Aorta (tissue), 5 donors: ENCODE results near the gene GLIPR2. TPM values are rescaled to one million over a fixed set of nuclear protein-coding genes. Genes with fewer than 3 reads are reported as not detected.

Experiments used
- ATAC-seq: fragments of 200-7000 bp; cut with Tn5 transposase; one replicate; pipeline ENCODE4 v1.9.1; 2022; ENCODE audit warnings: moderate library complexity; ENCODE audit not compliant: low FRiP score
- DNase-seq, 2 donors: peaks; one replicate each; pipeline ENCODE4 v3.0.0-alpha.2; 2020
- H3K27ac ChIP-seq, 2 donors: one replicate each; pipeline ENCODE4 v1.5.1; 2013; ENCODE audit warnings: low read length in 2 of 2, mild to moderate bottlenecking in 2 of 2, moderate library complexity in 2 of 2, control low read depth in 1 of 2, inconsistent platforms in 1 of 2, low read depth in 1 of 2
- H3K27me3 ChIP-seq, 2 donors: one replicate each; pipeline ENCODE4 v1.6.1; 2013; ENCODE audit warnings: control low read depth in 1 of 2, low read length in 1 of 2, mild to moderate bottlenecking in 1 of 2, moderate library complexity in 1 of 2; ENCODE audit not compliant: insufficient read depth in 2 of 2, control insufficient read depth in 1 of 2
- H3K36me3 ChIP-seq, 2 donors: one replicate each; pipeline ENCODE4 v1.6.1; 2013; ENCODE audit warnings: control low read depth in 1 of 2, low read length in 1 of 2, mild to moderate bottlenecking in 1 of 2; ENCODE audit not compliant: insufficient read depth in 2 of 2, control insufficient read depth in 1 of 2
- H3K4me1 ChIP-seq, 2 donors: one replicate each; pipeline ENCODE4 v1.6.1; 2013; ENCODE audit warnings: low read length in 2 of 2, control low read depth in 1 of 2, mild to moderate bottlenecking in 1 of 2, moderate library complexity in 1 of 2; ENCODE audit not compliant: insufficient read depth in 2 of 2, control insufficient read depth in 1 of 2
- H3K4me3 ChIP-seq, 2 donors: one replicate each; pipeline ENCODE4 v1.5.1; 2013; ENCODE audit warnings: low read length in 2 of 2, control low read depth in 1 of 2, mild to moderate bottlenecking in 1 of 2
- H3K9me3 ChIP-seq: one replicate; pipeline ENCODE4 v1.6.1; 2013; ENCODE audit warnings: mild to moderate bottlenecking, low read length; ENCODE audit not compliant: control insufficient read depth
- WGBS, 2 donors: extraction: QIAGEN DNeasy Blood & Tissue Kit; methylation state at CpG; one replicate each; pipeline ENCODE4 v1.1.7; 2013; 5-methylcytosine and 5-hydroxymethylcytosine counted together
- intact Hi-C, 2 donors: fragments of 100-400 bp; cut with DNase I; formaldehyde crosslinking; loops; one replicate each; pipeline versions ENCODE4 v1.14.2 to v1.15.0; 2022
- polyA plus RNA-seq, 2 donors: library from polyadenylated mRNA; stranded (reverse); fragments of 200-250 nt; gene quantifications; one replicate each; pipeline ENCODE4 v1.2.3, GENCODE V29; 2013
- total RNA-seq, 2 donors: library from RNA; stranded (reverse); fragmentation: NEBNext Ultra II Directional; extraction: Animal tissue kit (Norgen Biotek cat#: 25700); gene quantifications; one replicate each; pipeline ENCODE4 v1.2.1, GENCODE V29; 2021
- donor health status: healthy with polysubstance abuse.
- donor health status: Bipolar disorder and iron deficiency.
- donor health status: DM: no; HTN: no; CAD: no.
- donor health status: DM: no; HTN: no; CAD: no.
- donor health status: DM: yes; HTN: yes; CAD: no.

Gene GLIPR2
- total and polyA plus RNA-seq, 4 donors = 26.9 to 56.5 (median 34.9) TPM

GRCh38 chr9:36137392-36138004 is 965 bp downstream of the GLIPR2 start:
- no peaks in the 10 kb centered on the region for H3K4me1 ChIP-seq
- peak overlapping the region; percentile 67 to 84 for H3K4me3 ChIP-seq
- WGBS, 2 donors = 3 to 4% methylated on average over 12 of the region's 12 CpGs
- no peak overlapping the region for H3K27ac ChIP-seq
- H3K9me3 ChIP-seq = no peaks in the 10 kb centered on the region
- DNase-seq (peak in 1 of 2 donors; percentile 86), ATAC-seq (peak; percentile 13)
- no peaks in the 10 kb centered on the region for H3K27me3 ChIP-seq
- no peaks in the 10 kb centered on the region for H3K36me3 ChIP-seq
- intact Hi-C loops = loop anchor here in 1 of 2 donors (2.0 kb wide), 1 partner anchor 29 kb away; no protein-coding TSS in a partner anchor

DNA sequence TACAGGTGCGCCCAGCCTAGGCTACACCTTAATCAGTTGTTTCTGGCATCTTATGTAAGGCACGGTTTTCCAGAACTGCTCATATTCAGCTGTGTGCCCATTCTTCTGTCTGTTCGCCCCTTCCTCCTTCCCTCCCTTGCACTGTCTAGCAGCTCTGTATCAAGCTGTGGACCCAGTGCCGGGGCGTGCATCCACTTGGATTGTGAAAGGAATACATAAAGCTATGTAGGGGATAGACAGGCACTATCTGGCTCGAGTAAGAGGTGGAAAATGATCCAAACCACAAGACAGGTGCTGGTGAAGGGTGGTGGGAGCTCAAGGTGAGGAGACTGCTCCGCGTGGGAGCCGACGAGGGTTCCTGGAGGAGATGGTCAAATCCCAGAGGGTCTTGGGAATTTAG is 2.0 kb downstream of the GLIPR2 start:
- intact Hi-C loops = no loop called here
- no peaks in the 10 kb centered on the region for H3K27me3 ChIP-seq
- H3K27ac ChIP-seq = no peak overlapping the region
- 93 to 94% methylated on average over 10 of the region's 10 CpGs for WGBS, 2 donors
- no peak overlapping the region for H3K4me3 ChIP-seq
- no peak for ATAC-seq
- DNase-seq = no peak
- H3K36me3 ChIP-seq = no peaks in the 10 kb centered on the region
- H3K9me3 ChIP-seq = no peaks in the 10 kb centered on the region
- no peaks in the 10 kb centered on the region for H3K4me1 ChIP-seq

DNA sequence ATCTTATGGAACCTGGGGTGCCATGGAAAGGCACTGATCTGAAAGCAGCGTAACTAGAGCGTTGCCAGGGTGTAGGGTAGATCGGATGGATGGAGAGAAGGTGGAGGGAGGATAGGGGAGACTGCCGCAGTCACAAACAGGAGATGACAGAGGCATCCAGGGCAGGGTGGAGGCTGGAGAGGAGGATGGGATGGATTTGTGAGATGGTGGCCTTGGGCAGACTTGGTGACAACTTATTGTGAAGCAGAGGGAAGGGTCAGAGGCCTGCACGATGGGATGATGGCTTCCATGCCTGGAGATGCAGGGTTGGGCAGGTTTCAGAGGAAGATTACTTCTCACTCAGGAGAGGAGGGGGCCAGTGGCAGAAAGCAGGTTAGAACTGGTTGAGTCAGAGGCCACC is 2.4 kb downstream of the GLIPR2 start:
- Histone ChIP-seq H3K27me3 (no peaks in the 10 kb centered on the region), H3K9me3 (no peaks in the 10 kb centered on the region), H3K36me3 (no peaks in the 10 kb centered on the region), H3K27ac (no peak overlapping the region), H3K4me1 (no peaks in the 10 kb centered on the region), H3K4me3 (no peak overlapping the region)
- DNase-seq = no peak
- intact Hi-C loops = no loop called here
- WGBS, 2 donors = 92% methylated on average over 5 of the region's 5 CpGs
- no peak for ATAC-seq

GRCh38 chr9:36140086-36141084 is 3.9 kb downstream of the GLIPR2 start:
- ATAC-seq = no peak
- no peak for DNase-seq
- Histone ChIP-seq H3K4me1 (no peaks in the 10 kb centered on the region), H3K27ac (no peak overlapping the region), H3K36me3 (no peaks in the 10 kb centered on the region), H3K27me3 (no peaks in the 10 kb centered on the region), H3K4me3 (no peak overlapping the region), H3K9me3 (no peaks in the 10 kb centered on the region)
- intact Hi-C loops = no loop called here
- 79 to 85% methylated on average over 11 of the region's 11 CpGs for WGBS, 2 donors

DNA sequence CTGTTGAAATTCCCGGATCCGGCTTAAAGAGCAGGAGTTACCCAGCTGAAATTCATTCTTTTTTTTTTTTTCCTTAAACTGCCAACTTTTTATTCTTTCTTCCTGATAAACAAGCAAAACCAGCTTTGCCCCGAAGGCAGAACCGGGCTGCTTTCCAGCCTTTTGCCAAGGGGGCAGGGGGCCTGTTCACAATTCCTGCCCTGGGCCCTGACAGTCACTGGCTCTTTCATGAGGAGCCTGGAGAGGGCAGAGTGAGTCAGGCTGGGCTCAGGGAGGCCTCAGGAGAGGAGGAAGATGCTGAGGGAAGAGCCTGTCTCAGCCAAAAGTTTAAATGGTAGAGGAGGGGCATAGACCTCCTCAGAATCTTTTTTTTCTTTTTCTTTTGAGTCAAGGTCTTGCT is 4.8 kb downstream of the GLIPR2 start:
- intact Hi-C loops = no loop called here
- Histone ChIP-seq H3K4me1 (no peaks in the 10 kb centered on the region), H3K4me3 (no peak overlapping the region), H3K36me3 (no peaks in the 10 kb centered on the region), H3K9me3 (no peaks in the 10 kb centered on the region), H3K27me3 (no peaks in the 10 kb centered on the region), H3K27ac (no peak overlapping the region)
- DNase-seq = no peak
- ATAC-seq = no peak
- WGBS, 2 donors = 9 to 19% methylated on average over 4 of the region's 4 CpGs

GRCh38 chr9:36141761-36142160 is 5.2 kb downstream of the GLIPR2 start:
- no peak overlapping the region for H3K27ac ChIP-seq
- DNase-seq (no peak), ATAC-seq (no peak)
- no peaks in the 10 kb centered on the region for H3K27me3 ChIP-seq
- intact Hi-C loops = no loop called here
- no peaks in the 10 kb centered on the region for H3K9me3 ChIP-seq
- no peaks in the 10 kb centered on the region for H3K36me3 ChIP-seq
- no peaks in the 10 kb centered on the region for H3K4me1 ChIP-seq
- H3K4me3 ChIP-seq = no peak overlapping the region
- WGBS, 2 donors = 94 to 96% methylated on average over 7 of the region's 7 CpGs

- intact Hi-C loops = no loop called here
- Histone ChIP-seq H3K4me1 (no peaks in the 10 kb centered on the region), H3K27ac (peak overlapping the region; percentile 7 to 81), H3K36me3 (no peaks in the 10 kb centered on the region), H3K4me3 (no peak overlapping the region), H3K27me3 (no peaks in the 10 kb centered on the region), H3K9me3 (no peaks in the 10 kb centered on the region)
- 32% methylated on average over 12 of the region's 12 CpGs for WGBS, 2 donors
- peak; percentile 57 for ATAC-seq
- no peak for DNase-seq
Measured at GRCh38 chr9:36142510-36143244, 6.1 kb downstream of the GLIPR2 start.

GRCh38 chr9:36143245-36143641 is 6.7 kb downstream of the GLIPR2 start:
- no peaks in the 10 kb centered on the region for H3K36me3 ChIP-seq
- no peak for ATAC-seq
- peak in 1 of 2 donors; percentile 56 for DNase-seq
- no peak overlapping the region for H3K4me3 ChIP-seq
- no peaks in the 10 kb centered on the region for H3K4me1 ChIP-seq
- H3K27me3 ChIP-seq = no peaks in the 10 kb centered on the region
- 62 to 67% methylated on average over 13 of the region's 13 CpGs for WGBS, 2 donors
- intact Hi-C loops = no loop called here
- H3K9me3 ChIP-seq = no peaks in the 10 kb centered on the region
- H3K27ac ChIP-seq = peak overlapping the region in 1 of 2 donors; percentile 81
